HG02623 (cell line): ENCODE data around the gene PCDHB4.
"Not testable (repeated sequence)": the region's sequence is repeated elsewhere in the genome, so short reads cannot be mapped to it uniquely, and the experiment has no call there.

ENCODE experiments used
- ATAC-seq: cut with Tn5 transposase; IDR thresholded peaks from one replicate; pipeline ENCODE4 v1.9.1; 2021; ENCODE audit warnings: moderate library complexity; ENCODE audit not compliant: unreplicated experiment

PCDHB4 gene

DNA sequence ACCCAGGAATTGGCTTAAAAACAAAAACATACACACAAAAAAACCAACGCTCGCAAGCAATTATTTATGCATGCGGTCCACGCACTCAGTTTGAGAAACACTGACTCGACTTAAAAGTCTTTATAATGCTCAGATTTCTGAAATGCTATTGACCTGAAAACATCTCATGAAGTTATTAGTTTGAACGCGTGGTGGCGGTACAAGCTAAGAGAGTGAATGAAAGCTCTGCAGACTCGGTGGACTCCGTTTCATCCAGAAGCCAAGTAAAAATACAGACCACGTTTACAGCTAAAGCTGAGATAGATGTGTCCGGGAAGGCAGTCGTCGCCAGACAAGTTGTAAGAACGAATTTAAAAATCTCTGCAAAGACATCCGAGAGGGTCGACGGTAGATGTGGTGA, 28.2 kb downstream of the PCDHB4 start, which contains the start of gene PCDHB6:
Gene PCDHB6, plus strand, starts transcription at position 246 of the 400 bp plus-strand sequence. CDS start 201 bp downstream, outside the sequence.
- no peak for ATAC-seq

GRCh38 chr5:141150224-141150992, 28.8 kb downstream of the PCDHB4 start:
- ATAC-seq: no peak

DNA sequence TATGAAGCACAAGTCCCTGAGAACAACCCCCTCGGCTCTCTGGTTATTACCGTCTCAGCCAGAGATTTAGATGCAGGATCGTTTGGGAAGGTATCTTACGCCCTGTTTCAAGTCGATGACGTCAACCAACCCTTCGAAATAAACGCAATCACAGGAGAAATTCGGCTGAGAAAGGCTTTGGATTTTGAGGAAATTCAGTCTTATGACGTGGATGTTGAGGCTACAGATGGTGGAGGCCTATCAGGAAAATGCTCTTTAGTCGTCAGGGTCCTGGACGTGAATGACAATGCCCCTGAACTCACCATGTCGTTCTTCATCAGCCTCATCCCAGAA, 29.3 kb downstream of the PCDHB4 start:
- ATAC-seq: no peak

DNA sequence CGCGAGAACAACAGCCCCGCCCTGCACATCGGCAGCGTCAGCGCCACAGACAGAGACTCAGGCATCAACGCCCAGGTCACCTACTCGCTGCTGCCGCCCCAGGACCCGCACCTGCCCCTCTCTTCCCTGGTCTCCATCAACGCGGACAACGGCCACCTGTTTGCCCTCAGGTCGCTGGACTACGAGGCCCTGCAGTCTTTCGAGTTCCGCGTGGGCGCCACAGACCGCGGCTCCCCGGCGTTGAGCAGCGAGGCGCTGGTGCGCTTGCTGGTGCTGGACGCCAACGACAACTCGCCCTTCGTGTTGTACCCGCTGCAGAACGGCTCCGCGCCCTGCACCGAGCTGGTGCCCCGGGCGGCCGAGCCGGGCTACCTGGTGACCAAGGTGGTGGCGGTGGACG, 30.0 kb downstream of the PCDHB4 start:
- not testable (repeated sequence) for ATAC-seq

DNA sequence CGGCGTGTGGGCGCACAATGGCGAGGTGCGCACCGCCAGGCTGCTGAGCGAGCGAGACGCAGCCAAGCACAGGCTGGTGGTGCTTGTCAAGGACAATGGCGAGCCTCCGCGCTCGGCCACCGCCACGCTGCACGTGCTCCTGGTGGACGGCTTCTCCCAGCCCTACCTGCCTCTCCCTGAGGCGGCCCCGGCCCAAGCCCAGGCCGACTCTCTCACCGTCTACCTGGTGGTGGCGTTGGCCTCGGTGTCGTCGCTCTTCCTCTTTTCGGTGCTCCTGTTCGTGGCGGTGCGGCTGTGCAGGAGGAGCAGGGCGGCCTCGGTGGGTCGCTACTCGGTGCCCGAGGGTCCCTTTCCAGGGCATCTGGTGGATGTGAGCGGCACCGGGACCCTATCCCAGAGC, 30.5 kb downstream of the PCDHB4 start:
- ATAC-seq: not testable (repeated sequence)

DNA sequence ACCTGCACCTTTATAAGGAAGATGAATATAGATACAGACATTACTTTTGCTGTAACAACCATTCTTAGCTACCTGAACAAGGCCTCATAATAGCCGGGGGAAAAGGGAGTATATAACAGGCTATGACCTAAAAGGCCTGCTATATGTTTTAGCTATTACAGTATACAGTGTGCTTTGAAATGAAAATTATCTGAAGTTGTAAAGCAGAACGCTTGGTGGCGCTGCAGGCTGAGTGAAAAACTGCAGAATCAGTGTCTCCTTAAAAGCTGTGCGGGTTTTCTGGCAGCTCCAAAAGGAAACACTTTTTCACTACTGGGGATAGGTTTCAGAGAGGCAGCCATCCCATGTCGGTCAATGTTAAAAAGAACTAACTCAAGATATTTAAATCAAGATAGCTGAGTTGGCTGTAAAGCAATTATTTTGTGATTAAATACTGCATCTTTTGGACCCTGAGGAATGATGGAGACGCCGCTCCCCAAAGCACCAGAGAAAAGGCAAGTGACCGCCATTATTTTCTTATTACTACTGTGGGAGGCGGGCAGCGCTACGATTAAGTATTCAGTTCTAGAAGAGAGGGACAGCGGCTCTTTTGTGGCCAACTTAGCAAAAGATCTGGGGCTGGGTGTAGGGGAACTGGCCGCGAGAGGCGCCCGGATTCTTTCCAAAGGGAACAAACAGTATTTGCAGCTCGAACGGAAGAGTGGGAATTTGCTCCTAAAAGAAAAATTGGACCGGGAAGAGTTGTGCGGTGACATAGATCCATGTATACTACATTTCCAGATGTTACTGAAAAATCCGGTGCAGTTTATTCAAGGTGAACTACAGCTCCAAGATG, 34.1 kb downstream of the PCDHB4 start:
- ATAC-seq: no peak

GRCh38 chr5:141157356-141157755, 35.7 kb downstream of the PCDHB4 start:
- not testable (repeated sequence) for ATAC-seq

DNA sequence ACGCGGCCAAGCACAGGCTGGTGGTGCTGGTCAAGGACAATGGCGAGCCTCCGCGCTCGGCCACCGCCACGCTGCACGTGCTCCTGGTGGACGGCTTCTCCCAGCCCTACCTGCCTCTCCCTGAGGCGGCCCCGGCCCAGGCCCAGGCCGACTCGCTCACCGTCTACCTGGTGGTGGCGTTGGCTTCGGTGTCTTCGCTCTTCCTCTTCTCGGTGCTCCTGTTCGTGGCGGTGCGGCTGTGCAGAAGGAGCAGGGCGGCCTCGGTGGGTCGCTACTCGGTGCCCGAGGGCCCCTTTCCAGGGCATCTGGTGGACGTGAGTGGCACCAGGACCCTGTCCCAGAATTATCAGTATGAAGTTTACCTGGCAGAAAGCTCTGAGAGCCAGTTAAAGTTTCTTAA, 36.3 kb downstream of the PCDHB4 start:
- not testable (repeated sequence) for ATAC-seq

GRCh38 chr5:141172381-141173204, 51.0 kb downstream of the PCDHB4 start, which contains the start of gene PCDHB7:
TSS of gene PCDHB7 (plus strand) at chr5:141172644. CDS start at chr5:141172836, 192 bp downstream.
- ATAC-seq: no peak

DNA sequence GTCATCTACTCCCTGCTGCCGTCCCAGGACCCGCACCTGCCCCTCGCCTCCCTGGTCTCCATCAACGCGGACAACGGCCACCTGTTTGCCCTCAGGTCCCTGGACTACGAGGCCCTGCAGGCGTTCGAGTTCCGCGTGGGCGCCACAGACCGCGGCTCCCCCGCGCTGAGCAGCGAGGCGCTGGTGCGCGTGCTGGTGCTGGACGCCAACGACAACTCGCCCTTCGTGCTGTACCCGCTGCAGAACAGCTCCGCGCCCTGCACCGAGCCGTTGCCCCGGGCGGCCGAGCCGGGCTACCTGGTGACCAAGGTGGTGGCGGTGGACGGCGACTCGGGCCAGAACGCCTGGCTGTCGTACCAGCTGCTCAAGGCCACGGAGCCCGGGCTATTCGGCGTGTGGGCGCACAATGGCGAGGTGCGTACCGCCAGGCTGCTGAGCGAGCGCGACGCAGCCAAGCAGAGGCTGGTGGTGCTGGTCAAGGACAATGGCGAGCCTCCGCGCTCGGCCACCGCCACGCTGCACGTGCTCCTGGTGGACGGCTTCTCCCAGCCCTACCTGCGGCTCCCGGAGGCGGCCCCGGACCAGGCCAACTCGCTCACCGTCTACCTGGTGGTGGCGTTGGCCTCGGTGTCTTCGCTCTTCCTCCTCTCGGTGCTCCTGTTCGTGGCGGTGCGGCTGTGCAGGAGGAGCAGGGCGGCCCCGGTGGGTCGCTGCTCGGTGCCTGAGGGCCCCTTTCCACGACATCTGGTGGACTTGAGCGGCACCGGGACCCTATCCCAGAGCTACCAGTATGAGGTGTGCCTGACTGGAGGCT, 52.9 kb downstream of the PCDHB4 start:
- ATAC-seq: not testable (repeated sequence)
